ENCODE results near the gene EYA4.

EYA4 gene

DNA sequence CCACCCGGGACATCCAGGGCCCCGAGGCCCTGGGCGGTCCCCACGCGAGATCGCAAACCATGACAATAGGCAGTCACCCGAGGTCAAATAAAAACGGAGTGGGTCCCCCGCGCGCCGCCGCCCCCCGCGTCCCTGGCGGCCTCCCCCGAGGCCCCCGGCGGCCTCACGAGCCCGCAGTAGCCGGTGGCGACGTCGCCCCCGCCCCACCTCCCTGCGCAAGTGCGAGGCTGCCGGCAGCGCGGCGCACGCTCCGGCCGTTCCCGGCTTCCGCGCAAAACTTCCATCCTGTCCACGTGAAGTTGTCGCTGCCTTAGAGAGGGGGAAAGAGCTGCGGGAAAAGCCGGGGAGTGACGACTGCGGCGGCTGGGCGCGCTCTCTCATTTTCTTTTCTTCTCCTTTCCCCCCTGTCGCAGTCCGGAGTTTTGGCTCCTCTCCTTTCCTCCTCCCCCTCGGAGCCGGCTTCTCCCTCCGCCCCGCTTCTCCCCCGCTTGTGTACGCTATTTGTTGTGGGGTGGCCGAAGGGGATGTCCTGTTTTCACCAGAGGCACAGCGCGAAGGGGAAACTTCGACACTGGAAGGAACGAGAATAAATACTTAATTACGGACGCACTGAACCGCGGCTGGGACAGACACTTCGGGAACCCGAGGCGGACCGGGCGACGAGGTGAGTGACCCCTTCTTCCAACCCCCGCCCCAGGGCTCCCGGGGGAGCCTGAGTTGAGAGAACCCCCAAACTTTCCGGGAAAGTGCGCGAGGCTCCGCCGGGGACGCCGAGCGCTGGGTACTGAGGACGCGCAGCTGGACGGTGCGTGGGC, at the start of gene EYA4:
Gene EYA4, plus strand, starts transcription at position 272 of the 815 bp plus-strand sequence. CDS start 33,424 bp downstream, outside the sequence.
- DNase-seq (ENCODE audit: low read depth, low spot score) = no peak

DNA sequence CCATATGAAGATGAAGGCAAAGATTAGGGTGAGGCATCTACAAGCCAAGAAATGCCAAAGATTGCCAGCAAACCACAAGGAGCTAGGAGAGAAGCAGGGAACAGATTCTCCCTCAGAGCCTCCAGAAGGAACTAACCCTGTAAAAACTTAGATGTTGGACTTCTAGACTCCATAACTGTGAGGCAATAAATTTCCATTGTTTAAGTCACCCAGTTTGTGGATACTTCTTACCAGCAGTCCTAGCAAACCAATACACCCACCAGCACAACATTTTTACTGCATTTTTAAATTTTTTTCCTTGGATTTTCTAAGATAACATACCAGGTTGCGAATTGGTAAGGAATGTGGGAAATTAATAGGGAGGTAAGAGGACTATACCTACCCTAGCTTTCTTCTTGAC, 47.8 kb upstream of the EYA4 start:
- no peak for DNase-seq (ENCODE audit: low read depth, low spot score)

- DNase-seq (ENCODE audit: low read depth, low spot score) = no peak
These were observed 42.4 kb upstream of the EYA4 start for GRCh38 chr6:133198725-133199124.

DNA sequence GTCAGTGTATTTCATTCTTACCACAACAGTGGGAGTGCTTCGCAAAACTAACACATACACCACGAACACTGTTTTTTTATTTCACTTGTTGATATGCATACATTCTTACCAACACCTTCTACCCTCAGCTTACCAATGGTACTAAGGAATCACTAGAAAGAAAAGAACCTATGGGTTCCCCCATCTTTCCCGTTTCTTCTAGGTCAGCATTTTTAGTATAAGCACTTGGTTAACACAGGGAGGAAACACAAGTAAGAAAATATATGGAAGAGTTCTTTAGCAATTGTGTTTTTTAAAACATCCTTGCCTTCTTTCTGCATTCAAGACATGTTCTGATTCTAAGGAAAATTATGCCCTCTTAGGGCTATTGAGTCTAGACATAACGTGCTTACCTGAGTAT, 39.9 kb upstream of the EYA4 start:
- DNase-seq (ENCODE audit: low read depth, low spot score) = no peak

DNA sequence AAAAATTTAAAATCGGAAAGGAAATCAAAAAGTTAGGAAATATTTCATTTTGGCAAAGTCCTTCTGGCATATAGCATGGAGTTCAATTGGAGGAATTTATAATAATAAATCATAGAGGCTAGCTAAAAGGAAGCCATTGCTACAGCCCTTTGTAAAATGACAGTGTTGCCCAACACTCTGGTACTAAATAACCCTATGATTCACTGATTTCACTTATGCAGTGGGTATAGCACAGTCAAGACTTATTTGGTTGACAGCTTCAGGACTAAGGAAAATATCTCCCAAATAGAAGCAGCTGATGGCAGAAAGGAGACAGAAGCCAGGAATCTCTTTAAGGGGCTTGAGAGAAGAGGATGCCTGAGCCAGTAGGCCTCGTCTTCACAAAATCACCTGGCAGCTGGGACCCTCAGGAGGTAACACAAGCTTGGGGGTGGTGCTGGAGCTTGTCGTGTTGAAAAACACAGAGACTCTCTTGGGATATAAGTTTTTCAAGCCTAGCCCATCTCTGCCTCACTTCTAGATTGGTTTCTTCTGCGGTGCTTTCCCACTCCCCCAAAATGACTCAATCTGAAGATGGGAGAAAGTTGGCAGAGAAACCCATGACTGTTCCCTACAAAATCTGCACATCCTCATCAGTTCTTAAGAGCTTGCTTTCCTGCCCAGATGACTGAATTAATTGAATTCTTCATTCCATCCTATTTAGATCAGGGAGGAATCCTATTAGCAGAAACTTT, 38.4 kb upstream of the EYA4 start:
- DNase-seq (ENCODE audit: low read depth, low spot score) = no peak

GRCh38 chr6:133203344-133203697, 37.8 kb upstream of the EYA4 start:
- no peak for DNase-seq (ENCODE audit: low read depth, low spot score)

DNA sequence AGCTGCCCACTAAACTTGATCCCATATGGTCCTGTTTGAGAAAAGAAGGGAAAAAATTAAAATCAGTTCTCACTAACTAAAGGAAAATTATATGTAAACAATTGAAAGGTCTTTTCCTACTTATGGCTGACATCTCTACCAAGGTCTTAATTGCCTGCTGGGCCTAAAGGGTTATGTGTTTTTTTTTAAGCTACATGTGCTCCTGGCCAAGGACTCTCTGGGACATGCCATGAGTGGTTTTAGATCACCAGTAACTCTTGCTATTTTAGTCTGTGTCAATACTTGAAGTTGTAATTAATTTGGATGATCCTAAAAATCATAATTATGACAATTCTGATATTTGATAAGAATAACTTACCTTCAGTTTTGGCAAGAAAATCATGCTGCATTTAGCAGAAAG, 35.9 kb upstream of the EYA4 start:
- no peak for DNase-seq (ENCODE audit: low read depth, low spot score)

- DNase-seq (ENCODE audit: low read depth, low spot score) = no peak
These were observed 34.2 kb upstream of the EYA4 start for GRCh38 chr6:133206942-133207341.

- no peak for DNase-seq (ENCODE audit: low read depth, low spot score)
These were observed 33.4 kb upstream of the EYA4 start for GRCh38 chr6:133207754-133208153.

- DNase-seq (ENCODE audit: low read depth, low spot score) = no peak
These were observed 32.9 kb upstream of the EYA4 start for GRCh38 chr6:133208183-133208755.

GRCh38 chr6:133214267-133214666, 26.9 kb upstream of the EYA4 start:
- no peak for DNase-seq (ENCODE audit: low read depth, low spot score)

DNA sequence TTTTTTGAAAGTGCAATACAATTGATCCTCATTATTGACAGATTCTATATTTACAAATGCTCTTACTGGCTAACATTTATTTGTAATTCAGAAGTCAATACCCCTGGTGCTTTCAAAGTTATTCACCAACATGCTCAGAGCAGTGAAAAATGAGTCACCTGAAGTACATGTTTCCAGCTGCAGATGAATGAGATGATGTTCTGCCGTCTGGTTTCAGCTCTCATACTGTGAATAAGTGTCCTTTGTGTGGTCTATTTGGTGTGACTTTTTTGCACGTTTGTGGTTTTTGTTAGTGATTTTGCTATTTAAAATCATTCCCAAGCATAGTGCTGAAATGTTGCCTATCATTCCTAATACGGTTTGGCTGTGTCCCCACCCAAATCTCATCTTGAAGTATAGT, 22.3 kb upstream of the EYA4 start:
- no peak for DNase-seq (ENCODE audit: low read depth, low spot score)

GRCh38 chr6:133223452-133224029, 17.6 kb upstream of the EYA4 start:
- DNase-seq (ENCODE audit: low read depth, low spot score) = no peak

GRCh38 chr6:133225560-133225959, 15.6 kb upstream of the EYA4 start:
- no peak for DNase-seq (ENCODE audit: low read depth, low spot score)

GRCh38 chr6:133227344-133227743, 13.8 kb upstream of the EYA4 start:
- DNase-seq (ENCODE audit: low read depth, low spot score) = no peak

- no peak for DNase-seq (ENCODE audit: low read depth, low spot score)
These were observed 11.1 kb upstream of the EYA4 start for GRCh38 chr6:133230052-133230451.

GRCh38 chr6:133235221-133235620, 5.9 kb upstream of the EYA4 start:
- DNase-seq (ENCODE audit: low read depth, low spot score) = no peak

- DNase-seq (ENCODE audit: low read depth, low spot score) = no peak
These were observed 4.2 kb upstream of the EYA4 start for GRCh38 chr6:133236932-133237331.

- DNase-seq (ENCODE audit: low read depth, low spot score) = no peak
These were observed 559 bp upstream of the EYA4 start for GRCh38 chr6:133240511-133241085.

DNA sequence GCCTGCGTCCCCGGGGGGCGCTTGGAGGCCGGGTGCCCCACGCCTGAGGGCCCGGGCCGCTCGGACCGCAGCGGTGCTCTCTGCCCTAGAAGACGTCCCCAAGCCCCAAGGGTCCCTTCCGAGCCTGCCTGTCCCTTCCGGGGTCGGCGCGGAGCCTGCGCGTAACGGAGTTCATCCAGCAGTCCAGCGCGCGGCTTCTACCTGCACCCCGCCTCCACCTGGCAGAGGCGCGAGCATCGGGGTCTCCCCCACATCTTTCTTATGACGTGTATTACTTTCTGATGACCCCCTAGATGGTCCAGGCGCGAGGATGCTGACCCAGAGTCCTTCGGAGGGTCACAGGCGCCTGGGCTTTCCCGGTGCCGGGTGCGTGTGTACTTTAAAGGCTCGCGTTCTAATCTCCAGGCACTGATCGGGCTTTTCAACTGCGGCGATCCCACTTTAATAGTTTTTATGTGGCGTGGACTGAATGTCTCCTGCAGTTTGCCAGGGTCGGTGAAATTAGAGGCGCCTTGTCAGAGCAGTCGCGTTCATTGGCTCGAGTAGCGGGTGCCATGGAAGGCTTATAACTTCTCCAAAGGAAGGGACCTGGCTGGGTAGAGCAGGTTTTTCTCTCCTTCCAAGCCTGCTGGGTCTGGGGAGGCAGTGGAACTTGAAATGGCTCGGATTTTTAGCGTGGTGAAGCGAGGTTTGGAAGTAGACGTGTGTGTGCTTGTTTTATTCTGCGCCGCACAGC, 912 bp downstream of the EYA4 start:
- no peak for DNase-seq (ENCODE audit: low read depth, low spot score)

Measured in brain pericyte (primary cell).